ENCODE results near the gene SGMS2.

SGMS2 gene

DNA sequence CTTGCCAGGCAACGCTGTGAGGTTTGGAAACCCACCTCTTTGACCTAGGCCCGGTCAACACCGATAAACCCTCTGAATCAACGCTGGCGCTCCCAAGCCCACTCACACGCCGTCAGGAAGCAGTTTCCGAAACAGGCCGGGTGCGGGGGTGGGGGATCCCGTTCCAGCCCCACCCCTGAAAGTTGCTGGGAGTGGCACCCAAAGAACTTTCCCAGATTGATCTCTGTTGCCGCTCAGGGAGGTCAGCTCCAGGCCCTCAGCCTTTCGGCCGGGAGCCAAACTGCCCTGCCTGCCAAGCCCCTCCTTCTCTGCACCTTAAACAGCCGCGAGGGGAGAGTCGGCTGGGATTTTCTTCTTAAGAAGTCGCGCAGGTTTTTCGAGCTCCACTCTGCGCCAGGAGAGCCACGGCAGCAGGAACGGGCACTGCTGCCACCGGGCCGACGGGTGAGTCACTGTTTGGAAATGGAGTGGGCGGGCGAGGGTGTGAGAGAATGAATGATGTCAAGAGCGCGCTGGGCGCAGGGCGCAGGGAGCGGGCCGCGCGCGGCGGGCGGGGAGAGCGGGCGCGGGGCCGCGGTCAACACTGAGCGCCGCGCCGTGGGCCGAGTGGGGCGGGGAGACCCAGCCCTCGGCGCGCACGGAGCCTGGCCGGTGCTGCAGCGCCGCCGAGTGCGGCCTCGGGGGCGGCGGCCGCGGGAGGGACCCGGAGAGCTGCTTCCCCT lies at the start of gene SGMS2:
Gene SGMS2, plus strand, starts transcription at position 583 of the 722 bp plus-strand sequence. CDS start 70,622 bp downstream, outside the sequence.
- TF ChIP-seq TEAD4 (IDR thresholded peaks at IDR 0.05) (peak; percentile 76), CREB1 (IDR thresholded peaks at IDR 0.05; ENCODE audit: low read depth) (0 out of 2 replicates have a peak, but pooled peaks have one; percentile 40), FOXM1 (IDR thresholded peaks at IDR 0.05; ENCODE audit: borderline replicate concordance, low read depth) (no peak), EP300 (IDR thresholded peaks at IDR 0.05; ENCODE audit: borderline replicate concordance) (peak; percentile 55; the same call in 1 of the 2 replicates), EGR1 (IDR thresholded peaks at IDR 0.05) (peak; percentile 96), CEBPB (IDR thresholded peaks at IDR 0.05) (peak; percentile 47; the same call in 1 of the 2 replicates), NFIC (IDR thresholded peaks at IDR 0.05) (peak; percentile 83), TAF1 (IDR thresholded peaks at IDR 0.05; ENCODE audit: low read depth) (peak; percentile 50; the same call in 1 of the 2 replicates), TCF12 (IDR thresholded peaks at IDR 0.05; ENCODE audit: low read depth) (peak; percentile 78; the same call in 1 of the 2 replicates), RAD21 (IDR thresholded peaks at IDR 0.05; ENCODE audit: low read depth) (0 out of 2 replicates have a peak, but pooled peaks have one; percentile 15), YY1 (IDR thresholded peaks at IDR 0.05; ENCODE audit: low read depth) (0 out of 2 replicates have a peak, but pooled peaks have one; percentile 46), ZBTB7A (IDR thresholded peaks at IDR 0.05; ENCODE audit: low read depth) (no peak; the same call in 1 of the 2 replicates)
- TF ChIP-seq, protein P1, sequence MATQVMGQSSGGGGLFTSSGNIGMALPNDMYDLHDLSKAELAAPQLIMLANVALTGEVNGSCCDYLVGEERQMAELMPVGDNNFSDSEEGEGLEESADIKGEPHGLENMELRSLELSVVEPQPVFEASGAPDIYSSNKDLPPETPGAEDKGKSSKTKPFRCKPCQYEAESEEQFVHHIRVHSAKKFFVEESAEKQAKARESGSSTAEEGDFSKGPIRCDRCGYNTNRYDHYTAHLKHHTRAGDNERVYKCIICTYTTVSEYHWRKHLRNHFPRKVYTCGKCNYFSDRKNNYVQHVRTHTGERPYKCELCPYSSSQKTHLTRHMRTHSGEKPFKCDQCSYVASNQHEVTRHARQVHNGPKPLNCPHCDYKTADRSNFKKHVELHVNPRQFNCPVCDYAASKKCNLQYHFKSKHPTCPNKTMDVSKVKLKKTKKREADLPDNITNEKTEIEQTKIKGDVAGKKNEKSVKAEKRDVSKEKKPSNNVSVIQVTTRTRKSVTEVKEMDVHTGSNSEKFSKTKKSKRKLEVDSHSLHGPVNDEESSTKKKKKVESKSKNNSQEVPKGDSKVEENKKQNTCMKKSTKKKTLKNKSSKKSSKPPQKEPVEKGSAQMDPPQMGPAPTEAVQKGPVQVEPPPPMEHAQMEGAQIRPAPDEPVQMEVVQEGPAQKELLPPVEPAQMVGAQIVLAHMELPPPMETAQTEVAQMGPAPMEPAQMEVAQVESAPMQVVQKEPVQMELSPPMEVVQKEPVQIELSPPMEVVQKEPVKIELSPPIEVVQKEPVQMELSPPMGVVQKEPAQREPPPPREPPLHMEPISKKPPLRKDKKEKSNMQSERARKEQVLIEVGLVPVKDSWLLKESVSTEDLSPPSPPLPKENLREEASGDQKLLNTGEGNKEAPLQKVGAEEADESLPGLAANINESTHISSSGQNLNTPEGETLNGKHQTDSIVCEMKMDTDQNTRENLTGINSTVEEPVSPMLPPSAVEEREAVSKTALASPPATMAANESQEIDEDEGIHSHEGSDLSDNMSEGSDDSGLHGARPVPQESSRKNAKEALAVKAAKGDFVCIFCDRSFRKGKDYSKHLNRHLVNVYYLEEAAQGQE (IDR thresholded peaks at IDR 0.05; ENCODE audit: low read depth) = no peak
- TF ChIP-seq, protein P2, sequence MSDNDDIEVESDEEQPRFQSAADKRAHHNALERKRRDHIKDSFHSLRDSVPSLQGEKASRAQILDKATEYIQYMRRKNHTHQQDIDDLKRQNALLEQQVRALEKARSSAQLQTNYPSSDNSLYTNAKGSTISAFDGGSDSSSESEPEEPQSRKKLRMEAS (IDR thresholded peaks at IDR 0.05) = peak; percentile 11; the same call in 1 of the 2 replicates
- TF ChIP-seq, protein P3, sequence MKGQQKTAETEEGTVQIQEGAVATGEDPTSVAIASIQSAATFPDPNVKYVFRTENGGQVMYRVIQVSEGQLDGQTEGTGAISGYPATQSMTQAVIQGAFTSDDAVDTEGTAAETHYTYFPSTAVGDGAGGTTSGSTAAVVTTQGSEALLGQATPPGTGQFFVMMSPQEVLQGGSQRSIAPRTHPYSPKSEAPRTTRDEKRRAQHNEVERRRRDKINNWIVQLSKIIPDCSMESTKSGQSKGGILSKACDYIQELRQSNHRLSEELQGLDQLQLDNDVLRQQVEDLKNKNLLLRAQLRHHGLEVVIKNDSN (IDR thresholded peaks at IDR 0.05) = no peak

DNA sequence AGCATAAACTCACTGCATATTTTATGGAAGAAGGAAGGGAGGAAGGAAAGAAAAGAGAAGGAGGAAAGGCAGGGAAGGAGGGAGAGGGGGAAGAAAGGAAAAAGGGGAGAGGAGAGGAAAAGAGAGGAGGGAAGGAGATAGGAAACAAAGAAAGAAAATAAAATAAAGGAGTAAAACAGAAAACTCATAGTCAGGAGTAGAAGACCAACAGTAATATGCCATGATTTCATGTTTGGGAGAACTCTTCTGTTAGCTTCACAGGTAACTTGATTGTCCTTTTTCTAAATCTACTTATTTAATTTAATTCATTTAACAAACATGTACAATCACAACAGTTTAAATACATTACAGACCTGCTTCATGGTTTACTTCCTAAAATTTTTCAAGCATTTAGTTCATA lies 46.8 kb upstream of the SGMS2 start:
- TF ChIP-seq RAD21 (IDR thresholded peaks at IDR 0.05; ENCODE audit: low read depth) (no peak), EGR1 (IDR thresholded peaks at IDR 0.05) (no peak)

- TF ChIP-seq ZBTB7A (IDR thresholded peaks at IDR 0.05; ENCODE audit: low read depth) (no peak), YY1 (IDR thresholded peaks at IDR 0.05; ENCODE audit: low read depth) (no peak), EGR1 (IDR thresholded peaks at IDR 0.05) (no peak), TAF1 (IDR thresholded peaks at IDR 0.05; ENCODE audit: low read depth) (no peak), FOXM1 (IDR thresholded peaks at IDR 0.05; ENCODE audit: borderline replicate concordance, low read depth) (no peak), NFIC (IDR thresholded peaks at IDR 0.05) (no peak), CEBPB (IDR thresholded peaks at IDR 0.05) (no peak), TEAD4 (IDR thresholded peaks at IDR 0.05) (no peak), EP300 (IDR thresholded peaks at IDR 0.05; ENCODE audit: borderline replicate concordance) (no peak), RAD21 (IDR thresholded peaks at IDR 0.05; ENCODE audit: low read depth) (no peak)
- TF ChIP-seq, protein P3 (IDR thresholded peaks at IDR 0.05) = no peak
- TF ChIP-seq, protein P2 (IDR thresholded peaks at IDR 0.05) = no peak
- TF ChIP-seq, protein P1 (IDR thresholded peaks at IDR 0.05; ENCODE audit: low read depth) = no peak
These were observed 45.8 kb upstream of the SGMS2 start for GRCh38 chr4:107778784-107779530.

GRCh38 chr4:107780665-107781064 lies 44.1 kb upstream of the SGMS2 start:
- TF ChIP-seq NFIC (IDR thresholded peaks at IDR 0.05) (no peak), YY1 (IDR thresholded peaks at IDR 0.05; ENCODE audit: low read depth) (no peak), TCF12 (IDR thresholded peaks at IDR 0.05; ENCODE audit: low read depth) (no peak)

DNA sequence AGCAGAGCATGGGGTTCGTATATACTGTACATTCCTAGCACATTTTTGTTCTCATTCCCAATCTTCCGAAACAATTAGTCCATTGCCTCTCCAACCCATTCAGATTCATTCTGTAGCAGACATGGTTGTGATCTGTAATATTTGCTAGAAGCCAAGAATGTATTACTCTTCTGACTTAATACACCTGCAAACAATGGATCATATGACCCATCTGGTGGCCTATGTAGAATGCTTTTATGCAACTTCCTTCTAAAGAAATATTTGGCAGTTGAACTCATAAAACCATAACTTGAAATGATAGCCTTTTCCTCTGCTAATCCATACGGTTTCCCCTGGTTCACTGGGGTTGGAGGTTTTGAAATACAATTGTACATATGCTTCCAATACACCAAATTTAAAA lies 32.8 kb upstream of the SGMS2 start:
- TF ChIP-seq, protein P2 (IDR thresholded peaks at IDR 0.05) = no peak
- TF ChIP-seq CREB1 (IDR thresholded peaks at IDR 0.05; ENCODE audit: low read depth) (no peak), FOXM1 (IDR thresholded peaks at IDR 0.05; ENCODE audit: borderline replicate concordance, low read depth) (no peak), EP300 (IDR thresholded peaks at IDR 0.05; ENCODE audit: borderline replicate concordance) (no peak), ZBTB7A (IDR thresholded peaks at IDR 0.05; ENCODE audit: low read depth) (no peak), NFIC (IDR thresholded peaks at IDR 0.05) (no peak), EGR1 (IDR thresholded peaks at IDR 0.05) (no peak), TCF12 (IDR thresholded peaks at IDR 0.05; ENCODE audit: low read depth) (no peak), YY1 (IDR thresholded peaks at IDR 0.05; ENCODE audit: low read depth) (no peak), TAF1 (IDR thresholded peaks at IDR 0.05; ENCODE audit: low read depth) (no peak), TEAD4 (IDR thresholded peaks at IDR 0.05) (no peak), RAD21 (IDR thresholded peaks at IDR 0.05; ENCODE audit: low read depth) (no peak)
- TF ChIP-seq, protein P1 (IDR thresholded peaks at IDR 0.05; ENCODE audit: low read depth) = no peak

Measured in Ishikawa (cell line).